HG02943 (cell line): ENCODE data around the gene MUTYH.
"Not testable (repeated sequence)": the region's sequence is repeated elsewhere in the genome, so short reads cannot be mapped to it uniquely, and the experiment has no call there.

Experiments used
- ATAC-seq: cut with Tn5 transposase; IDR thresholded peaks from one replicate; pipeline ENCODE4 v1.9.1; 2021; ENCODE audit warnings: mild to moderate bottlenecking, low read depth, moderate library complexity; ENCODE audit not compliant: unreplicated experiment

Gene MUTYH

DNA sequence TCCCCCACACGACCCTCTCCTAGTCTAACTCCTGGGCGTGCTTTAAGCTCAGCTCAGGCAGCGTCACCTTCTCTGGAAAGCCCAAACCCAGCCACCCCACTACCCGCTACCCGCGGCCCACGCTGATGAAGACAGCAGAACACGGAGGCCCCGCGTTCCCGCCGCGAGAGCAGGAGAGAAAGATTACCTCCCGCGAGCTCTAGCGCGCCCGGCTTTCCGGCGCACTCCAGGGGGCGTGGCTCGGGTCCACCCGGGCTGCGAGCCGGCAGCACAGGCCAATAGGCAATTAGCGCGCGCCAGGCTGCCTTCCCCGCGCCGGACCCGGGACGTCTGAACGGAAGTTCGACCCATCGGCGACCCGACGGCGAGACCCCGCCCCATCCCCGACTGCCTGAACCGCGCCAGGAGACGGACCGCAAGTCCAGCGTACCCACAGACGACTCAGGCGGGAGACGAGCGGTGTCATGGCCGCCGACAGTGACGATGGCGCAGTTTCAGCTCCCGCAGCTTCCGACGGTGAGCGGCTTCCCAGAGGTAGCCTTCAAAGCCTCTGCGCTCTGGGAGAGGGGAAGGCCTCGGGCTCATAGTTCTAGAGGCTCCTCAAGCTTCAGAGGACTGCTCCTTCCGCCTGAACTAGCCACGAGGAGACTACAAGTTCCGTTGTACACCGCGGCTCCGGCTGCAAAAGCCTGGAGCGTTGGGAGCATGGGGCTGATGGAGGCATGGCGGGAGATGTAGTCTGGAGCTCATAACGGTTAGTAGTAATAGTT, at the start of gene MUTYH, which contains the start of gene TOE1:
Gene MUTYH (minus strand): TSS at position 652 of the 770 bp plus-strand sequence. CDS start 5,935 bp downstream, outside the sequence.
Gene TOE1 (plus strand): TSS at position 382 of the 770 bp plus-strand sequence. CDS start 83 bp downstream, at position 465.
- peak; percentile 77 for ATAC-seq

- ATAC-seq = no peak
Measured at GRCh38 chr1:45386219-45386618, 46.0 kb upstream of the MUTYH start.

- no peak for ATAC-seq
Measured at GRCh38 chr1:45385302-45385701, 45.1 kb upstream of the MUTYH start.

DNA sequence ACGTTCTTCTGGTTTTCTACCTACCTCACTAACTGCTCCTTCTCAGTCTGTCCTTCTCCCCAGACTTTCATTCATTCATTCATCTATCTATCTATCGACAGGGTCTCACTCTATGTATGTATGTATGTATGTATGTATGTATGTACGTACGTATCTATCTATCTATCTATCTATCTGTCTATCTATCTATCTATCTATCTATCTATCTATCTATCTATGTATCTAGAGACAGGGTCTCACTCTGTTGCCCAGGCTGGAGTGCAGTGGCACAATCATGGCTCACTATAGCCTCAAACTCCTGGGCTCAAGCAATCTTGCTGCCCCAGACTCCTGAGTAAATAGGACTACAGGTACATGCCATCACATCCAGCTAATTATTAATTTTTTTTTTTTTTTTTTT, 44.0 kb upstream of the MUTYH start:
- ATAC-seq = not testable (repeated sequence)

DNA sequence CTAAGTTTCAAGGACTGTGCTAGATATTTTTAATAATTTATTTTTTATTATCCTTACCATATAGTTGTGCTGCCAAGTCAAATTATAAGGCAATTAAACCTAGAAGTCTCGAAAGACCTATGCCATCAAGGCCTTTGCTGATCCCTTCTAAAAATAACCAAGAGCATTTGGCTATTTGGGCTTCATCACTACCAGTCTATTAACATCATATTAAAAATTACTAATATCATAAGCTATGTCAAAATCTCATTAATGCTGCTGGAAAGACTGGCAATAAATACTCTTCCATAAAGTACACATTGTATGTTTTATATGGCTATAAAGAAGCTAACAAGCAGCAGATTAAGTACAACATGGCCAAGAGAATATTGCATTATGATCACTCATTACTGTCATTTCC, 43.0 kb upstream of the MUTYH start:
- no peak for ATAC-seq

DNA sequence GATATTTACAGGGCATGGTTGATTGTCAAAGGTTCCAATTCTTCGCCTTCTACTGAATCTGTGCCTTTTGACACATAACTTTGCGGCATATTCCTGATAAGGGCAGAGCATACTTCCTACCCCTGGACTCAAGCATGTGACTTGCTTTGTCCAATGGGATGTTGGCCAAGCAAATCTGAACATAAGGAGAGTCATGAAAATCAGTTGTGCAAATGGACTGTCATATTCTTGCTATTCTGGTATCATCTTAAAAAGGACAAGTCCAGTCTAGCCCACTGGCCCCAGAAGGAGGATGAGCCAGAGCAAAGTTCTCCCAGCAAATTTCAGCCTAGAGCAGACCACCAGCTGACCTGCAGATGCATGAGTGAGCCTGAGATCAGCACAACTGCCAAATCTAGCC, 41.0 kb upstream of the MUTYH start:
- ATAC-seq = no peak

GRCh38 chr1:45380730-45381129, 40.5 kb upstream of the MUTYH start:
- ATAC-seq = no peak

- no peak for ATAC-seq
Measured at GRCh38 chr1:45380125-45380524, 39.9 kb upstream of the MUTYH start.

DNA sequence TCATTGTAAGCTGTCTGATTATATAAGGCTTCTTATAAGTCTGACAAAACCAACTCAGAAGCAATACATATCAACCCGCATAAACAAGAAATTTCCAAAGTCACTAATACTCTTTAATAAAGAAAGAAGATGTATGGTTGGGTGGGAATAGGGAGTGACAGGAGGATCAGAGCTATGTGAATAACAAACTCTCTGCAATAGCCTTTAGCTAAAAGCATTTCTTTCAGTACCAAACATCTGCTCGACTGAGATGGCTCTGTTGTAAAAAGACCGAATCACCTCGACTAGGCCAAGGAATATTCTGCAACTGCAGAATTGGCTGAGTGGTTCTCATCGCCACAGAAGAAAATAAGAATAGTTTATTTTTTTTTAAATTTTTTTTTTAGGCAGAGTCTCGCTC, 39.3 kb upstream of the MUTYH start:
- ATAC-seq = no peak

DNA sequence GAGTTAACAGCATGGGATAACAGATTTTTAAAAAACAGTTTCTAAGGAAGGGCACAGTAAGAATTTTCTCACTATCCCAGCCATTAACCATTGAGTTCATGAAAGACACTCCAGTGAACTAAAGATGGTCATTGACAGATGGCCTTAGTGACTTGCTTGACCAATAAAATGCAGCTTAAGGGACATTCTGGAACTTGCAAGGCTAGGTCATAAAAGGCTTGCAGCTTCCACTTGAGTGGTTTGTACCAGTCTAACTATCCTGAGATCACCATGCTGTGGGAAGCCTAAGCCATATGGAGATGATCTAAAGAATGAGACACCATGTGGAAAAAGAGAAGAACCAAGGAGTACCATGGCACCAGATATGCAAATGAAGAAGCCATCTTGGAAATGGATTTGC, 37.9 kb upstream of the MUTYH start:
- ATAC-seq = no peak

- no peak for ATAC-seq
Measured at GRCh38 chr1:45375104-45376090, 35.2 kb upstream of the MUTYH start.

DNA sequence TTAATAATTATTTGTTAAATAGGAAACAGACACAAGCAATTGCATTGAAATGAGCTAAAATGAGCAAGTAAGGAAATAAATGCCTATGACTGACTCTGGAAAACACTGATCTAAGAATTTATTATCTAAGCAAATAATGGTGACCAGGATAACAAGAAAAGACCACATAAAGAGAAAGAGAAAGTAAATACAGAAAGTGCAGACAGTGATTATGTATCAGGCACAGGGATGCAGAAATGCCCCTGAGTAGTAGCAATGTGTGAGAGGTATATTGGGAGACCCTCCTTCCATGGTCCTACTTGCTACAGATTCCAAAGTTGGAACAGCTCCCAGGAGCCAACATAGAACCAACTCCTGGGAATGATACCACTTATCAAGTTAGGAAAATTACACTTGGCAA, 33.3 kb upstream of the MUTYH start:
- ATAC-seq = no peak

DNA sequence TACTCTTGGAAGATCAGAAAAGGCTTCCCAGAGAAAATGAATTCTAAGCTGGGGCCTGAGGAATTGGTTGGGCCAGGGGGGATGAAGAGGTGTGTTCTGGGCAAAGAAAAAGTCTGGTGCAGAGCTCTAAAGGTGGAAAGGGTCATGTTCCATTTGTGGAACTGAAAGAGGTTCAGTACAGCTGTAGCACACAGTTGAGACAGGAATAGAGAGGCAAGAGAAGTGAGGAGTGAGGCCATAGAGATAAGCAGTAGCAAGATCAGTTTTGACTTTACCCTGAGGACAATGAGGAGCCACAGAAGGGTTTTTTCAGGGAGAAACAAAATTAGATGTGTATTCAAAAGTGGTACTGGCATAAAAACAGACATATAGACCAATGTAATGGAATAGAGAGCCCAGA, 30.3 kb upstream of the MUTYH start:
- ATAC-seq = no peak

DNA sequence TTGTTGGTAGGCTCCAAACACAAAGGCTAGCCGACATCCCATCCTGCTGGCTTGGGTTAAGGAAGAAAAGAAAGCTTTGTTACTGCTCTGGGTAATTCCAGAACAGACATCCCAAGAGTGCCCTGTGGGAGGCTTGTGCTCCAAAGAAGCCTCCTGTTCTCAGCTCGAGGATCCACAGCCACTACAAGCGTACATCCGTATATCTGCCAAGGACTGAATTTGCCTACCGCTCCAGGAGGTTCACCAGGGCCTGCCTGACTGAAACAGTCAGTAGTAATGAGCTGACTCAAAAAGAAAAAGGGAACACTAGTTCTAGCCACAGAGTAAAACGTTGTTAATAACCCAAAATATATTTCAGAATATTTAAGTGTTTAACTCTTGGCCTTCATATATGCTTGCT, 24.8 kb upstream of the MUTYH start:
- no peak for ATAC-seq

DNA sequence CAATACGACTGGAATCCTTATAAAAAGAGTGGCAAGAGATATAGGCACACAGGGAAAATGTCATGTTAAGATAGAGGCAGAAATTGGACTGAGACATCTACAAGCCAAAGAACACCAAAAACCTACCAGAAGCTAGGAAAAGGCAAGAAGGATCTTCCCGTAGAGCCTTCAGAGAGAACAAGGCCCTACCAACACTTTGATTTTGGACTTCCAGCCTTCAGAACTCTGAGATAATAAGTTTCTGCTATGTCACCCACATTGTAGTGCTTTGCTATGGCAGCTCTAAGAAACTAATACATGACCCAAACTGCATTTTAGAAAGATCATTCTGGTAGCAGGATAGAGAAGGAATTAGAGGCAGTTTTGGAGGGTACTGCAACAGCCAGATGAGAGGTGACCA, 24.1 kb upstream of the MUTYH start:
- ATAC-seq = no peak

DNA sequence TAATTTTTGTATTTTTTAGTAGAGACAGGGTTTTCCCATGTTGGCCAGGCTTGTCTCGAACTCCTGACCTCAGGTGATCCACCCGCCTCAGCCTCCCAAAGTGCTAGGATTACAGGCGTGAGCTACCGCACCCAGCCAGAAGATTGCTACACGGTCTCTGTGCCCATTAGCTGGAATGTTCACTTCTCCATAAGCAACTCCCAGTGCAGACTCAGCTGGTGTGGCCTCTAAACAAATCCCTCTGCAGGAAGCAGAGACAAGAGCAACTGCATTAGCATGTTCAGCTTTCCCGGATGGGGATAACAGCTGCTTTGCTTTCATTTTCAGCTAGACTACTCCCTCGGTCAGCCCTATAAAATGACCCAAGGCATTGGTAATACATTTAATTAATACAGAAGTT, 20.7 kb upstream of the MUTYH start:
- not testable (repeated sequence) for ATAC-seq

DNA sequence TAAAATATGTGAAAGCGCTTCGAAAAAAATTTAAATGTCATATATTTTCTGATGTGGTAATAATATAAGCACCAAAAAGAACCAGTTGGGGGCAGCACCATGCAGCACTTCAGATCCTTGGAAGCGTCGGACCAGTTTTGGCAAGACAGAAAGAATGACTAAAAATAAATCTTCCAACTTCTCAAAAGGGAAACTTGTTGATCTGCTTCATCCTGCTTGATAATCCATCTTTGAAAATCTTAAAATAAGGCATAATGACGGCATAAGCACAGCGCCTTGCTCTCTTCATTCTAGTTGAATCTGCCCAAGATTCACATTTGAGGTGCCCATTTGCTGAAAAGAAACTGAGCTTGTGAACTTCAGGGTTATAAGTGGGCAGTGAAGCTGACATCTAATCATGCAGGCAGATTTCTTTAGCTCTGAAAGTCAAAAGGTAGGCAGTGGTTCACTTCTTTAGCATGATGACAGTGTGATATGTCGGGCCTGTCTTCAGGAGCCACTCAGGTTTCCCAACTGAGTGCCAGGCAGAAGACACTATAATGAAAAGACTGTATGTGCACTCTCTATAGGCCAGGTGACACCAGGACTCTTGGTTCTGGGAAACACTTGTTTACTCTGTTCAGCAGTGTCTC, 19.8 kb upstream of the MUTYH start:
- ATAC-seq = no peak

- no peak for ATAC-seq
Measured at GRCh38 chr1:45356186-45356585, 15.9 kb upstream of the MUTYH start.

DNA sequence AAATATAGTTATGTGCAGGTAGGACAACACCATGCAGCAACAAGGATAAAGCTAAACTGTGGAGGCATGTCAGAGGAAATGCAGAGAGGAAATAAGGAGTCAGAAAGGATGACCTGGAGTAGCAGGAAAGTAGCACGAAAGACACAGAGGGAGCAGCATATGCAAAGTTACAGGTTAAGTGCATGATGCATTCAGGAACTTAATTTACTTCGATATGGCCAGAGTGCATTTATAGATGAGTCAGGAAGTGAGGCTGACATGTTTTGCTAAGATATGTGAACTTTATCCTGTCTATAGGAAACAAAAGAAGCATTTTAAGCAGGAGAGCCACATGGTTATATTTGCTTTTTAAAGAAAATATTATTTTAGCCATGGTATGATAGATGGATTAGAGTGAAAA, 15.4 kb upstream of the MUTYH start:
- no peak for ATAC-seq

GRCh38 chr1:45354838-45355237, 14.6 kb upstream of the MUTYH start:
- ATAC-seq = no peak

DNA sequence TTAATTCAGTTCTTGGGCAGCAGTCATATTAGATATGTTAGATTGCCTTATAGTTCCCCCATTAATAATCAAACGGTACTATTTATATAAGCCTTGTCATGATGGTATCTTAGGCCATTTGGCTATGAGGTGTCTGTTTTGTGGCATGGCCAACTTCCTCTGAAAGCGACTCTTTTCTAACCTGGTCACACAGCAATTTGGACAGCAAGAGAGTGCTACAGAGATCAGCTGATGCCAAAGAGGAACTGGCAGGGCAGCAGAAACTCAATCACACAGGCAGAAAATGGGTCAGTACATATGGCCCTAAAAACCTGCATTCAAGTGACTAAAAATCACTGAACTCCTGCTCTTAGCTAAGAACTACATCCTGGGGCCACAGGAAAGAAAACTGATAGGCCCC, 13.4 kb upstream of the MUTYH start:
- no peak for ATAC-seq
